HG03354 (cell line): ENCODE data around the gene NOXA1.

ENCODE experiments used
- ATAC-seq: cut with Tn5 transposase; IDR thresholded peaks from one replicate; pipeline ENCODE4 v1.9.1; 2021; ENCODE audit warnings: mild to moderate bottlenecking; ENCODE audit not compliant: unreplicated experiment, poor library complexity, severe bottlenecking

The NOXA1 gene

DNA sequence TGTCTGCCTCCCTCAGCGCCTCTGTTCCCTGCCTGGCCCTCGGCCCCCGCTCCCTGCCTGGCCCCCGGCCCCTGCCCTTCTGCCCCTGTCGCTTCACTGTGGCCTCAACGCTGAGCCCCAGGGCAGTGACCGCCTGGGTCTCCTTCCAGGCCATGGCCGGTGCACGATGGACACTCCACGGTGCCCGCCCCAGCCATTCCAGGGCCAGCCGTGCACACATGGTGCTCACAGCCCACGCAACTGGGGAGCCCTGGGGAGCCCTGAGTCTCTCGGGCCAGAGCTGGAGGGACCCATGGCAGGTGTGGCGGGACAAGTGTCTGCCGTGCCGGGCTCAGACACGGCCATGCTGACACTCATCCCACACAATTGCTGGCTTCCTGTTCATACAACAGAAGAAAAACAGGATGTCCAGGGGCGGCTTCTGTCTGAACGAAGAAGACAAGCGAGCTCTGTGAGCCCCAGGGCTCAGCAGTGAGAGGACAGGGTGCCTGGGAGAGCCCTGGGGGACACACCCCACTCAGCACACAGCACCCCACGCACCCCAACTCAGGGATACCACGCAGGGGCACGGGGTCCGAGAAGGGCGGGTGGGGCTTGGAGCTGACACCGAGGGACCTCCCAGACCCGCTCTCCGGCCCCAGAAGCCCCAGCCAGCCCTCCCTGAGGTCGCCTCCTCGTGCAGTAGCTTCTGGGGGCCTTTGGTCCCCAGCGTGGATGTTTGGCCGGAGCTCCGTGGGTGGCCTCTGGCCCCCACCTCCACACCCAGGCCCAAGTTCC, 35.9 kb upstream of the NOXA1 start:
- ATAC-seq, result no peak

DNA sequence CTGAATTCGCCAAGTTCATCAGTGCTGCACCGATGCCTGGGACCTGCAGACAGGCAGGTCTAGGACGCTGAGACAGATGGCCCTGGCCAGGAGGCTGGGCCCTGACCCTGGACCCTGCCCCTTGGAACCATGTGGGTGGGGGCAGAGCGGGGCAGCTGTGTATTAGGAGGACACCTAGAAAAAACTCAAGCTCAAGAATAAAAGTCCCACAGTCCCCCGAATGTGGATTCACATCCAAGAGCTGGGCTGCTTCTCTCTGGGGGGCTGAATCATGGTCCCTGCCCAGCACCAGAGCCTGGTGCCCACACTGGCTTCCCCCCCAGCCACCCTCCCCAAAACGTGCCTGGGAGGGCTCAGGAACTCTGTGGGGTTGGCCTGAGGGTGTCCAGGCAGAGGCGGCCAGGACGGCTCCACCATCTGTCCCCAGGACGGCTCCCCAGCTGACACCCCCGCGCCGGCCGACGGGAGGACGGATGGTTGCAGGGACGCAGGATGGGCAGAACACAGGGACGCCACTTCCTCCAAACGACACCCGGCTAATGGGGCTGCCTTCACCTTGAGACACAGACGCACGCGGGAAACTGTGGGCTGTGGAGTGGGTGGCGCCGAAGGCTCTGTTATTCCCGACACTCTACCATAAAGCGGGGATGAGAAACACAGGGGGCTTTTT, 35.2 kb upstream of the NOXA1 start:
- ATAC-seq, result no peak

DNA sequence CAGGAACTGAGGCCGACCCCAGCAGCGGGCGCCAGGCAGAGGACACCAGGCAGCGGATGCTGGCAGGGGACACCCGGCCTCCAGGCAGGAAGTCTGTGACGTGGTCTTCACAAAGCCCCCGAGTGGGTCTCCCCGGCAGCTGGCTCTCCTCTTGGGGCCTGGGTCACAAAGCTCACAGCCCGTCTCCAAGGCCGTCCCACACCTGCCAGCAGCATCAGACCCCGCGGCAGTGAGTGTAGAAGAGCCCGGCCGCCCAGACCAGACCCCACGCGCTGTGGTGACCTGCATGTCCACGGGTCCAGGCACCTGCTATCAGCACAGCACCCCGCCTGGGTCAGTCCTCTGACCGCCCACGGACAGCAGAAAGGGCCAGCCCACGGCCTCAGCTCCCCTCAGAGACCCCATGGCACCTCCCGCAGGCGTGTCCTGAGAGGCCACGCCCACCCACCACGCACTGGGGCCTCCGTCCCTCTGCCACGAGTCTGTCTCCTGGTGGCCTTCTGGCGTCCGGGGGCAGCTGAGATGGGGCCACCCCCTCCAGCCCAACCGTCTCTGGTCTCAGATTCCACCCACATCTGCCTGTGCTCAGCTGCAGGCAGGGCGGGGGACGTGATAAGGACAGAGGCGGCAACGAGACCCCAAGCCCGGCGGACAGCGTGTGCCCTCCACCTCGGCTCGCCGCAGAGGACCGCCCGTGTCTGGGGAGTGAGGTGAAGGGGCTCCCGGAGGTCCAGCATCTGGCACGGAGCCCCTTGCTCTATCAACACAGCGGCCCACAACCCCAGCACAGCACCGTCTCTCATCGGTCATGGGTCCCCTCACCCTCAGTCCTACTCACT, 34.4 kb upstream of the NOXA1 start:
- no peak for ATAC-seq

DNA sequence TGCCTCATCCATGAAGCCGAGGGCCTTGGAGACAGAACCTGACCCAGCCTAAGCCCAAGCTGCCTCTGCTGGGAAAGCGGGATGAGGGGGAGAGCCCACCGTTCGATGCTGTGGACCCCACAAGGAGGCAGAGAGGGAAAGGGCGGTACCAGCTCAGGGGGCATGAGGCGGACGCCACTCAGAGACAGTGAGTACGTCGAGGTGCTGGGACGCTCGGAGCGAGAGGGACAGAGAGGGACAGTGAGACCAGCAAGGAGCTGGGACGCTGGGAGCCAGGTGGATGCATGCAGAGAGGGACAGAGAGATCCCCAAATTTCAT, 33.8 kb upstream of the NOXA1 start:
- no peak for ATAC-seq

DNA sequence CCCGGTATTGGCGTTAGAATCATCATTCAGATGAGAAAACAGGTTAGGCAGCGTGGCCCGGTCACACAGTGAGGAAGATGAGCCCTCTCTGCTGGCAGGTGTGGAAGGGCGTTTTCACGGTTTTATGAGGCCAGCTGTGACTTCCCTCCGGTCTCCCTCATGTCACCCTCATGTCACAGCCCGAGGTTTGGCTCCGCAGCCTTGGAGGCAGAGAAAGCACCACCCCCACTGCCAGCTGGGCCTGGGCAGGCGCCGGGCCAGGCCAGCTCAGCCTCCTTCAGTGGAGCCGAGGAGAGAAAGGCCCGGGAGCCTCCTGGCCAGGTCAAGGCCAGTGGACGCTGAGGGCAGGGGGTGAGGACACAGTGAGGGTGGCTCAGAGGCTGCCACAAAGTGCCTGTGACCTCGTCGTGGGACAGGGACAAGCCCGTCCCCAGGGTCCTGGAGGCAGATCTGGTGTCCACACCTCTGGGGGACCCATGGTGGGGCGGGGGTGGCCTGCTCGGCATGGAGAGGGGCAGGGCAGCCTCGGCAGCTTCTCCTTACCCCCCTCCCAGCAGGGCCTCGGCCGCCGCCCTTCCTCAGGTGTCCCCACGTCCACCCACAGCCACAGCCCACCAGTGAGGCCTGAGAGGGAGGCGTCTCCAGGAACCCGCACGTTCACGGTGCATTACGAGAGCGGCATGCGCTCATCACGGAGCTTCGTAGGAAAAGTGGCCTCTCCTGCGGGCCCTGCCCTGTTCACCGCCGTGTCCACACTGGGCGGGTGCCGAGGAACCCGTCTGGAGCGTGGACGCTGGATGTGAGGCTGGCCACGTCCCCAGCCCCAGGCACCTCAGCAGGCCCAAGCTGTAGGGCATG, 32.4 kb upstream of the NOXA1 start:
- ATAC-seq, result no peak

GRCh38 chr9:137391411-137391754, 31.8 kb upstream of the NOXA1 start:
- ATAC-seq, result no peak

DNA sequence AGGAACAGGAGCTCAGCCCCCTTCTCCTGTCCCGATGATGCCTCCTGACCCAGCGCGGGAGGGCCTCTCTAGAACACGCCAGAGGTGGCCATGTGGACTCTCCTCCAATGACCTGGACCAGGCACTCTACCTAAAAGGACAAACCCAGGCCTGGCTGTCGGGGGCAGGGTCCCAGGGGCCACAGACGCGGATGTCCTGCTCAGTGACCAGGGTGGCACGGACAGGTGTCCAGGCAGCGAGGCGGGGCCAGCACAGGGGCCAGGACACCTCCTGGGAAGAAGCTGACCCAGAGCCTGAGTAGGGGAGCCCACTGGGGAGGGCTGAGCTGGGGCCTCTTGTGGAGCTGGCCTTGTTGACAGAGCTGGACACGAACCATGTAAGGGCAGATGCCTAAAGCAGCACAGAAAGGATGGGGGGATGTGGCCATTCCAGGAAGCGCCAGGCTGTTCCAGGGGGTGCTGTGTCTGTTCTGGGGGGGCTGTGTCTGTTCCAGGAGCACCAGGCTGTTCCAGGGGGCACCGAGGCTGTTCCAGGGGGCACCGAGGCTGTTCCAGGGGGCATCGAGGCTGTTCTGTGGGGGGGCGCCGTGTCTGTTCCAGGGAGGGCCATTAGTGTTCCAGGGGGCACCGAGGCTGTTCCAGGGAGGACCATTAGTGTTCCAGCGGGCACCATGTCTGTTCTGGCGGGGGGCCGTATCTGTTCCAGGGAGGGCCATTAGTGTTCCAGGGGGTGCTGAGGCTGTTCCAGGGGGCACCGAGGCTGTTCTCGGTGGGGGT, 30.8 kb upstream of the NOXA1 start:
- ATAC-seq, result no peak

DNA sequence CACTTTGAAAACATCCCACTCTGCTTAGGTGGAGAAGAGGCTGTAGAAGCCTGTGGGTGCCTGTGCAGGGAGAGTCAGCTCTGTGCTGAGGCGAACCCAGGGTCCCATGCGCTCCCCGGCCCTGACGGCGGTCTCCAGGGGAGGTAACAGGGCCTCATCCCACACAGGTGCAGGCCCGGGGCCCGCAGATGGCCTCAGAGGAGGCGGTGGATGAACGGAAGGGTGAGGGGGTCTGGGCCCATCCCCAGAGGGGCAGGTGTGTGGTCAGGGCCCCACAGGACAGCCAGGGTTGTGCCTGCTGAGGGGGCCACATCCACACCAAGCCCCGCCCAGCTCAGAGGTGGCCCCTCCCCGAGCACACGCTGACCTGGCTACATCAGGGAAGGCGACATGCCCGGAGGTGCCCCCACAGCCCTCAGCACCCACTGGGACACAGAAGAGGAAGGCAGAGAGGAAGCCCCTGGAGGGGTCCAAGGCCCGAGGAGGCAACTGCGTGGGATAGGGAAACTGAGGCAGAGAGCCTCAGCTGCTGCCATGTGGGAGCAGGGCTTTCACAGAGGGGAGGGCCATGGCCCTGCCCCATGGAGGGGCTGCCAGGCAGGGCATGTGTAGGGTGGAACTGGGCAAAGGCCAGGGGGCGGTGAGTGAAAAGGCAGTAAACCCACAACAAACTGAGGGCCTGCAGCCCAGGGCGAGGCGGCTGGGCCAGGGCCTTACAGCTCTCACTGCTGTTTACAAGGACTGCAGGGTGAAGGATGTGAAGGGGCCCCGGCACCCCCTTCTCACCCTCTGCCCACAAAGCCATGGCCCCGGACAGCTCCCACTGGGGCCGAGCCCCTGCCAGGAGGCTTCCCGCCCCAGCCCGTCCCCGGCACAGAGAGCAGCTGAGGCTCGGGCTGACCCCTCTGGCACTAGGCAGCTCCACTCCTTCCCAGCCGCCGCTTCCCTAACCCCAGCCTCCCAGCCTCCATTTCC, 29.7 kb upstream of the NOXA1 start:
- ATAC-seq, result no peak

DNA sequence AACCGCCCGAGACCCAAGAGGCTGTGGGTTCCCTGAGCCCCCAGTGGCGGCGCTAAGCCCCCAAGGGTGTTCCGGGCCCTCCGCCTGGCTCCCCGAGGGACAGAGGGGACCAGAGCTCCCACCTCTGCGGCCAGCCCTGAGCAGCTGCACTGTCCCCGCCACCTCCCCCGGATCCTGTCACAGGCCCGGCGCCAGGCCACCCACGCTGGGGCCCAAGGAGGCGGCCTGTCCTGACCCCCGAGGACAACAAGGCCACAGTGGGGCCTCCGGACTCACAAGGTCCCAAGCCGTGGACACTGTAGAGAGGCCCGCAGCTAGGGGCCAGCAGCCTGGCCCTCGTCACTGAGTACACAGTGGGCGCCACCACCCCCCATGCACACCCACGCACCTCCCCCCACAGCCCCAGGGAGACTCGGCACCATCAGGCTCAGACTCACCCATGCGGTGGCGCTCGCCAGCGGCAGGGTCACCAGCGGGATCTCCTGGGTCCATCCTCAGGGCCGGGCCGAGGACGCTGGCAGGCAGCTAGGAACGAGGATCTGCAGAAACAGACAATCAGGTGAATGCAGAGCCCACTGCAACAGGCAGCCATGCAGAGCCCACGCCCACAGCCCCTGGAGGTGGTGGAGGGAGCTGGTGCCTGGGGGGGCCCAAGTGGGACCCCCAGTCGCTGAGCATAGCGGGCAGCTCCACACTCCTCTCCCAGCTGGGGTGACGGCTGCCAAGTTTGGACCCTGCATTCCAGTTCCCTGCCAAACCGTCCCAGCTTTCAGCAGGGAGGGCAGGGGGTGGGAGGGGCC, 28.1 kb upstream of the NOXA1 start:
- no peak for ATAC-seq

DNA sequence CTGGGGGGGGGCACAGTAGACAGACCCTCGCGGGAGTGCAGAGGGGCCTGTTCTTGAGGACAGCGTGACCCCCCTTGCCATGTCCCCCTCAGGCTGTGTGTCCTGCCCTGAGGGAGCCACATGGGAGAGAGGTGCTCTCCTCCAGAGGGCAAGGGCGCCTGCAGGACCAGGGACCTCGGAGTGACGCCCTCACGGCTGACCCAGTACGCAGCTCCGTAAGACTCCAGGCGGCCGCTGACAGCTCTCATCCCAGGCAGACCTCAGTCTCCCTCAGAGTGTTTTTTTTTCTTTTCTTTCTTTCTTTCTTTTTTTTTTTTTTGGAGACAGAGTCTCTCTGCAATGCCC, 27.6 kb upstream of the NOXA1 start:
- no peak for ATAC-seq

DNA sequence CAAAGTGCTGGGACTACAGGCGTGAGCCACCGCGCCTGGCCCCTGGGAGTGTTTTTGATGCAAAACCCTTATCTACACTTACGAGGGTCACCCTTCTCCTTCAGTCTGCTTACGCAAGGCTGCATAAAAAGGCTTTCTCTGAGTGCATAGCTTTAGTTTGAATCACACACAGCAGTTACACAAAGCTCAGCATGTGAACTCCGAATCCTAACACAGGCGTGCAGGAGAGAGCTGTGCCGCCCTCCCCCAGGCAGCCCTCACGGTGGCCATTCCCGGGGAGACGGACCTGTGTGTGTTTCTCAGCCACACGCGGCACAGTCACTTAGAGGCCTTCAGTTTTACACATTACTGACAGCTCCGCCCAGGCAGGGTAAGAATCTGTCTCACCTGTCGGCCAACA, 27.0 kb upstream of the NOXA1 start:
- ATAC-seq, result no peak

GRCh38 chr9:137396634-137397367, 26.4 kb upstream of the NOXA1 start:
- no peak for ATAC-seq

GRCh38 chr9:137397675-137398423, 25.3 kb upstream of the NOXA1 start:
- ATAC-seq, result no peak

GRCh38 chr9:137398561-137399468, 24.4 kb upstream of the NOXA1 start:
- ATAC-seq, result no peak

DNA sequence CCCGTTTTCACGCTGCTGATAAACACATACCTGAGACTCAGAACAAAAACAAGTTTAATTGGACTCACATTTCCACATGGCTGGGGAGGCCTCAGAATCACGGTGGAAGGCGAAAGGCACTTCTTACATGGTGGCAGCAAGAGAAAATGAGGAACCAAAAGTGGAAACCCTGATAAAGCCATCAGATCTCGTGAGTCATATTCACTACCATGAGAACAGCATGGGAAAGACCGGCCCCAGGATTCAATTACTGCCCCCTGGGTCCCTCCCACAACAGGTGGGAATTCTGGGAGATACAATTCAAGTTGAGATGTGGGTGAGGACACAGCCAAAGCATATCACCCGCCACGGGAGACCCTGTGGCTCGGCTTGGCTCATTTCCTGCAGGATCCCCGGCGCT, 20.4 kb upstream of the NOXA1 start:
- no peak for ATAC-seq
